Measurements from ENCODE around the gene ABHD1. TPM values are rescaled to one million over a fixed set of nuclear protein-coding genes. Genes with fewer than 3 reads are reported as not detected.

ABHD1 gene
- total and polyA plus RNA-seq, 3 donors from 2014 or later, result 37.3 to 141 (median 76.4) TPM

GRCh38 chr2:27092696-27093429, 30.8 kb upstream of the ABHD1 start:
- TF ChIP-seq CTCF (IDR thresholded peaks at IDR 0.05), result no peak
- no peak for TF ChIP-seq POLR2A (IDR thresholded peaks at IDR 0.05)
- intact Hi-C loops (cut with DNase I; ENCODE audit: low total_unique reads), result loop anchor here (10.0 kb wide), 1 partner anchor 212 kb away; the partner anchor contains the start of gene UCN
- no peaks in the 10 kb centered on the region for H3K27me3 ChIP-seq
- 42 to 53% methylated on average over 9 to 10 of the region's 10 CpGs for WGBS, 2 donors
- H3K27ac ChIP-seq, result peak overlapping the region; percentile 21 to 45
- no peak overlapping the region for H3K4me3 ChIP-seq
- H3K36me3 ChIP-seq (ENCODE audit: low read depth, missing control alignments), result no peaks in the 10 kb centered on the region
- H3K9me3 ChIP-seq, result no peaks in the 10 kb centered on the region
- peak; percentile 86 for DNase-seq
- peaks cover 29% of the 10 kb centered on the region for H3K4me1 ChIP-seq

GRCh38 chr2:27093430-27094352, 29.9 kb upstream of the ABHD1 start:
- Histone ChIP-seq H3K9me3 (no peaks in the 10 kb centered on the region), H3K4me1 (peaks cover 29% of the 10 kb centered on the region), H3K27me3 (no peaks in the 10 kb centered on the region), H3K27ac (no peak overlapping the region), H3K36me3 (ENCODE audit: low read depth, missing control alignments) (no peaks in the 10 kb centered on the region), H3K4me3 (no peak overlapping the region)
- intact Hi-C loops (cut with DNase I; ENCODE audit: low total_unique reads), result loop anchor here (10.0 kb wide), 1 partner anchor 211 kb away; the partner anchor contains the start of gene UCN
- TF ChIP-seq CTCF (IDR thresholded peaks at IDR 0.05) (no peak), POLR2A (IDR thresholded peaks at IDR 0.05) (no peak)
- DNase-seq, result no peak
- 92 to 97% methylated on average over 5 to 6 of the region's 6 CpGs for WGBS, 2 donors

GRCh38 chr2:27094353-27094984, 29.1 kb upstream of the ABHD1 start:
- no peak overlapping the region for H3K27ac ChIP-seq
- no peak overlapping the region for H3K4me3 ChIP-seq
- H3K9me3 ChIP-seq, result no peaks in the 10 kb centered on the region
- no peaks in the 10 kb centered on the region for H3K36me3 ChIP-seq (ENCODE audit: low read depth, missing control alignments)
- 95 to 96% methylated on average over 24 of the region's 24 CpGs for WGBS, 2 donors
- DNase-seq, result no peak
- peaks cover 29% of the 10 kb centered on the region for H3K4me1 ChIP-seq
- no peaks in the 10 kb centered on the region for H3K27me3 ChIP-seq
- intact Hi-C loops (cut with DNase I; ENCODE audit: low total_unique reads), result loop anchor here (10.0 kb wide), 1 partner anchor 210 kb away; the partner anchor contains the start of gene UCN
- TF ChIP-seq CTCF (IDR thresholded peaks at IDR 0.05) (no peak), POLR2A (IDR thresholded peaks at IDR 0.05) (no peak)

GRCh38 chr2:27095427-27095744, 28.2 kb upstream of the ABHD1 start:
- H3K9me3 ChIP-seq, result no peaks in the 10 kb centered on the region
- no peaks in the 10 kb centered on the region for H3K27me3 ChIP-seq
- no peak for DNase-seq
- WGBS, 2 donors, result 46 to 70% methylated on average over 2 of the region's 2 CpGs
- H3K27ac ChIP-seq, result no peak overlapping the region
- TF ChIP-seq CTCF (IDR thresholded peaks at IDR 0.05) (no peak), POLR2A (IDR thresholded peaks at IDR 0.05) (no peak)
- intact Hi-C loops (cut with DNase I; ENCODE audit: low total_unique reads), result loop anchor here (10.0 kb wide), 1 partner anchor 209 kb away; the partner anchor contains the start of gene UCN
- peaks cover 29% of the 10 kb centered on the region for H3K4me1 ChIP-seq
- no peak overlapping the region for H3K4me3 ChIP-seq
- H3K36me3 ChIP-seq (ENCODE audit: low read depth, missing control alignments), result no peaks in the 10 kb centered on the region
